GM19193 (cell line): Measurements from ENCODE around the gene BICD1.

Experiments used
- POLR2A ChIP-seq: IDR thresholded peaks from 4 replicates; pipeline ENCODE4 v1.6.1; 2011; ENCODE audit not compliant: insufficient read depth, insufficient read length; ENCODE audit errors: extremely low read depth

BICD1 gene

DNA sequence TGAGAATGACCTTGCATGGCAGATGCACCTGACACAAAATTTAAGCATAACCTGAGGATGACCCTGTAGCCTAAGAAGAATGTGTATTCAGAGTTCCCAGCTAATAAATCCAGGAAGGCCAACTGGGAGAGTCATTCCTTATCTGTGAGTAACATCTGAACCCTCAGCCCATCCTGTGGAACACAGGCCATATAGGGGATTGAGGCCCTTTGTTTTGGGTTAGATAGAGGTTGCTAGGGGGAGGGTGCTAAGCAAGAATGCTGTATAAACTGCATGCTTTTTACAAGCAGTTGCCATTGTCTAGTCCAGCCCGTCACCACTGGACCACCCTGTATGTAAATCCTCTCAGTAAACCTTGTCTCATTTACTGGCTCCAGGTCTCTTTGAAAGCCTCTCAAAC is 77.0 kb downstream of the BICD1 start:
- TF ChIP-seq POLR2A = no peak

GRCh38 chr12:32191445-32191844 is 84.8 kb downstream of the BICD1 start:
- no peak for TF ChIP-seq POLR2A

DNA sequence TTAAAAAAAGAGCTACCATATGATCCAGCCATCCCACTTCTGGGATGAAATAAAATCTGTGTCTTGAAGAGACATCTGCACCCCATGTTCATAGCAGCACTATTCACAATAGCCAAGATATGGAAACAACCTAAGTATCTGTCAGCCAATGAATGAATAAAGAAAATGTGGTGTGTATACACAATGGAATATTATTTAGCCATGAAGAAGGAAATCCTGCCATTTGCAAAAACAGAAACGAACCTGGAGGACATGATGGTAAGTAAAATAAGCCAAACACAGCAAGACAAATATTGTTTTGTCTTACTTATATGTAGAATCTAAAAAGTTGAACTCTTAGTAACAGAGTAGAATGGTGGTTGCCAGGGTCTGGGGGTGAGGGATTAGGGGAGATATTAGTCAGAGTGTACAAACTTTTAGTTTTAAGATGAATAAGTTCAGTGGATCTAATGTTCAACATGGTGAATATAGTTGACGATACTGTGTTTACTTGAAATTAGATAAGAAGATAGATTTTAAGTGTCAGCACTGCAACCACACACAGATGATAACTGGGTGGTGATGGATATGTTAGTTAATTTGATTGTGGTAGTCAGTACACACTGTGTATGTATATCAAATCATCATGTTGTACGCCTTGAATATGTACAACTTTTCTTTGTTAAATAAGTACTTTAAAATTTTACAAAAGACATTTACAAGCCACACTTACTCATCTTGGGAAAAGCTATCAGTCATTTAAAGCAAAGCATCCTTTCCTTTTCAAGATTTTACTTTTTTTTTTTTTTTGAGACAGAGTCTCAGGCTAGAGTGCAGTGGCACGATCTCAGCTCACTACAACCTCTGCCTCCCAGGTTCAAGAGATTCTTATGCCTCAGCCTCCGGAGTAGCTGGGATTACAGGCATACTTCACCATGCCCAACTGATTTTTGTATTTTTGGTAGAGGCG is 89.9 kb downstream of the BICD1 start:
- no peak for TF ChIP-seq POLR2A

GRCh38 chr12:32197421-32197820 is 90.8 kb downstream of the BICD1 start:
- TF ChIP-seq POLR2A = no peak

GRCh38 chr12:32198555-32198954 is 91.9 kb downstream of the BICD1 start:
- no peak for TF ChIP-seq POLR2A

- TF ChIP-seq POLR2A = no peak
Observed at GRCh38 chr12:32201096-32201495, 94.4 kb downstream of the BICD1 start.

GRCh38 chr12:32201976-32202375 is 95.3 kb downstream of the BICD1 start:
- no peak for TF ChIP-seq POLR2A

GRCh38 chr12:32205731-32206130 is 99.1 kb downstream of the BICD1 start:
- no peak for TF ChIP-seq POLR2A

DNA sequence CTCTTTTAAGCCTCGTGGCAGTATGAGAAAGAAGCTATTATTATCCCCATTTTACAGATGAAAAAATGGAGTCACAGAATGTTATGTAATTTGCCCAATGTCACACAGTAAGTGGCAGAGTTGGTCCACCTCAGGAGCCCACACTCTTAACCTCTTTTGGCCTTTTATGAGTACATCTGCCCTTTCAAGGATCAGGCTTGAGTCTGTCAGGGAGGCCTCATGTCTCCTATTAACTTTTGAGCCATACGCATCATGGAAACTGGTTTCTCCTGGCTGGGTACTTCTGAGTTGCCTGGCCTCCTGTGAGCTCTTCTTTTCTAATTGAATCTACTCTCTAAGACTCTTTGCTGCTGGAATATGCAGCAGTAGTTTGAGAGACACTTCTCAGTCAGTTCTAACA is 101.7 kb downstream of the BICD1 start:
- no peak for TF ChIP-seq POLR2A

- no peak for TF ChIP-seq POLR2A
Observed at GRCh38 chr12:32211066-32211899, 104.6 kb downstream of the BICD1 start.

GRCh38 chr12:32211900-32212156 is 105.2 kb downstream of the BICD1 start:
- no peak for TF ChIP-seq POLR2A

- TF ChIP-seq POLR2A = no peak
Observed at GRCh38 chr12:32214723-32215122, 108.1 kb downstream of the BICD1 start.

DNA sequence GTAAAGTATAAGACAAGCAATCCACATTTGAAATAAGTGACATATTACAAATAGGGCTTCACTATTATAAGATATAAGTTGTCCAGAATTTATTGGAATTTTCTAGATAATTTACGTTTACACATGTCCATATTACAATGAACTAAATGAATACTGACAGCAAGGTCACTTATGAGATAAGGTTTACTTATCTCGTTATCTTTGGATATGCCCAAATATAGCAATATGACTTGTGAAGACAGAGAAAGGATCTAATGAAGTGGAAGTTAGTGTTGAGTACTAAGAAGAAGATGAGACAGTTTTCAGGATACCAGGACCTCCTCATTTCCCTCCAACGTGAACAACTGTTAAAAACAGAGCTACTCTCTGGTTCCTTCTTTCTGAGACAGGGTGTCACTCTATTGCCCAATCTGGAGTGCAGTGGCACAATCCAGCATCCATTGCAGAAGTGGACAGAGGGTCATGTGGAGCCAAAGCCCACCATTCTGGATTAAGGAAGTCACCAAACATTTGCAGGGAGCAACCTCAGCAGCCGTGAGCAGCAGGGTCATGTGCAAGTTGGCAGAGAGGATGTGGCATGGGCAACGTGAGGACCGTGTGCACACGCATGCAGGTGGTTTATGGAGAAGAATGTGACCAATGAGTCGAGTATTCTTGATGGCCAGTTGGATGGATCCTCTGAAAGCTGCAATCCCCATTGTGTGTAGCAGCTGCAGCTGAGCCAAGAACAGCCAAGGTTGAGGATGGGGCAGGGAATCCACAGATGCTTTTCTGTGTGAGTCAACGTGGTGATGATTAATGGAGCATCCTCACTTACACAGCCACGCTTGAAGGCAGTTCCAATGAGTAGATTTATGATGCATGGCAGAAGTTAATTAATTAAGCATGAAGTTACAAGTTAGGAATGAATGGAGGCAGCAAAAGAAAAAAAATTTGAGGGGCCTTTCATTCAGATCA is 111.0 kb downstream of the BICD1 start:
- TF ChIP-seq POLR2A = no peak

GRCh38 chr12:32223941-32224340 is 117.3 kb downstream of the BICD1 start:
- TF ChIP-seq POLR2A = no peak

DNA sequence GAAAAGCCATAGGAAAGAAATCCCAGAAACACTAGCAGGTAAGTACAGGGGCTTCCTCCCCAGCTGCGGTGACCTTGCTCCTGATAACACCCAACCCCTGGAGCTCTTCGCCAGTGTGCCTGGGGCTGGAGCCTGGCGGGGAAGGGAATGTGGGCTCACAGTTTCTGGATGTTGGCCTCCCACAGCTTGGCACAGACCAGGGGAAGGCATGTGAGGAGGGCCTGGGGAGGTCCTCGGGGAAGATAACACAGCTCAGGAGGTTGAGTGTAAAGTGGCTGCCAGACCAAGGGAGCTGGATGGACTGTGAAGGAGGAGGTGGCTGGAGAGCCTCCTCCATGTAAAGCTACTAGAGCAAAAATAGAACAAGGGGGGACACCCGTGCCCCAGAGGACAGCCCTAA is 120.1 kb downstream of the BICD1 start:
- no peak for TF ChIP-seq POLR2A
